H1 (cell line): ENCODE results near the gene CTAGE15.
"Not testable (repeated sequence)": the region's sequence is repeated elsewhere in the genome, so short reads cannot be mapped to it uniquely, and the experiment has no call there.

Experiments used
- EGR1 ChIP-seq: IDR thresholded peaks from 2 replicates; pipeline ENCODE4 v1.6.1; 2011; ENCODE audit warnings: low read depth, low read length, borderline replicate concordance
- EP300 ChIP-seq, 2 experiments: IDR thresholded peaks; 1 replicate in 1 of 2; 2 replicates in 1 of 2; pipeline ENCODE4 v1.6.1; 2011 to 2012; ENCODE audit warnings: low read depth in 2 of 2, low read length in 2 of 2, mild to moderate bottlenecking in 2 of 2, borderline replicate concordance in 1 of 2, inconsistent platforms in 1 of 2, moderate library complexity in 1 of 2
- EZH2 ChIP-seq: fragments of 200-600 bp; sonication (generic); IDR thresholded peaks from 2 replicates; pipeline ENCODE4 v1.7.1; 2012; ENCODE audit warnings: low read depth, mild to moderate bottlenecking, moderate library complexity, low read length, inconsistent platforms; ENCODE audit not compliant: severe bottlenecking
- GTF2F1 ChIP-seq: IDR thresholded peaks from 2 replicates; pipeline ENCODE4 v1.6.1; 2012; ENCODE audit warnings: low read depth, low read length, improper control_type of control experiment, borderline replicate concordance
- KDM1A ChIP-seq: fragments of 200-600, 300-600 bp; sonication (generic); IDR thresholded peaks from 2 replicates; pipeline ENCODE4 v1.7.1; 2016; ENCODE audit warnings: mild to moderate bottlenecking, low read length, borderline replicate concordance
- MAFK ChIP-seq: IDR thresholded peaks from 2 replicates; pipeline ENCODE4 v1.6.1; 2012; ENCODE audit warnings: low read depth, mild to moderate bottlenecking, improper control_type of control experiment, low read length
- NANOG ChIP-seq: IDR thresholded peaks from 2 replicates; pipeline ENCODE4 v1.6.1; 2011; ENCODE audit warnings: low read length, low read depth, mild to moderate bottlenecking, inconsistent platforms; ENCODE audit not compliant: insufficient read depth, poor library complexity, severe bottlenecking
- POLR2A ChIP-seq, 2 experiments: IDR thresholded peaks; 1 replicate in 1 of 2; 2 replicates in 1 of 2; pipeline ENCODE4 v1.6.1; 2011; ENCODE audit warnings: low read depth in 2 of 2, low read length in 2 of 2, mild to moderate bottlenecking in 2 of 2; ENCODE audit errors: control extremely low read depth in 1 of 2
- SUZ12 ChIP-seq: fragments of 200-600 bp; sonication (generic); IDR thresholded peaks from 2 replicates; pipeline ENCODE4 v1.6.1; 2012; ENCODE audit warnings: mild to moderate bottlenecking, inconsistent platforms, low read length, moderate library complexity, mixed read lengths
- TAF1 ChIP-seq: IDR thresholded peaks from 2 replicates; pipeline ENCODE4 v1.6.1; 2011; ENCODE audit warnings: mild to moderate bottlenecking, low read depth, low read length
- TF ChIP-seq, protein P1 (sequence below), 3 experiments: IDR thresholded peaks; 1 replicate in 2 of 3; 2 replicates in 1 of 3; pipeline versions ENCODE4 v1.5.1 to v1.6.1; 2011; ENCODE audit warnings: low read length in 3 of 3, mild to moderate bottlenecking in 3 of 3, inconsistent platforms in 2 of 3, low read depth in 1 of 3, moderate library complexity in 1 of 3; ENCODE audit not compliant: insufficient read depth in 1 of 3; ENCODE audit errors: control extremely low read depth in 1 of 3
- TF ChIP-seq, protein P2 (sequence below): IDR thresholded peaks from 2 replicates; pipeline ENCODE4 v1.6.1; 2011; ENCODE audit warnings: low read depth, mild to moderate bottlenecking, low read length; ENCODE audit not compliant: insufficient read depth

DNA sequence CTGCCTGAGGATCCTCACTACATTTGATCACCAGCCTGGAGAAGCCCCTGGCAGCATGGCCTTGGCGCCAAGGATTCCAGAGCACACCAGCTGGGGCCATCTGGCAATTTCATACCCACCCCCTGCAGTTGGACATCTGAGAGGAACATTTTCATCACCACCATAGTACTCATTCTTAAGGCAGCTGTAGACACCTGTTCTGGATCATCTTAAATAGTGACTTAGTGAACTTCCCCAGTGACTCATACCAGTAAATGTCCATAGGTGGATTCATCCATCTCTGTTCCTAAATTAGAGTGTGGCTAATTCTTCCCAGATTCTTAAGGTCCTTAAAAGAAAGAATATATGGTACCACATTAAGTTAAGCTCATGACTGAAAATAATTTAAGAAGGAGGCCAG is 45.6 kb downstream of the CTAGE15 start:
- TF ChIP-seq, protein P1, sequence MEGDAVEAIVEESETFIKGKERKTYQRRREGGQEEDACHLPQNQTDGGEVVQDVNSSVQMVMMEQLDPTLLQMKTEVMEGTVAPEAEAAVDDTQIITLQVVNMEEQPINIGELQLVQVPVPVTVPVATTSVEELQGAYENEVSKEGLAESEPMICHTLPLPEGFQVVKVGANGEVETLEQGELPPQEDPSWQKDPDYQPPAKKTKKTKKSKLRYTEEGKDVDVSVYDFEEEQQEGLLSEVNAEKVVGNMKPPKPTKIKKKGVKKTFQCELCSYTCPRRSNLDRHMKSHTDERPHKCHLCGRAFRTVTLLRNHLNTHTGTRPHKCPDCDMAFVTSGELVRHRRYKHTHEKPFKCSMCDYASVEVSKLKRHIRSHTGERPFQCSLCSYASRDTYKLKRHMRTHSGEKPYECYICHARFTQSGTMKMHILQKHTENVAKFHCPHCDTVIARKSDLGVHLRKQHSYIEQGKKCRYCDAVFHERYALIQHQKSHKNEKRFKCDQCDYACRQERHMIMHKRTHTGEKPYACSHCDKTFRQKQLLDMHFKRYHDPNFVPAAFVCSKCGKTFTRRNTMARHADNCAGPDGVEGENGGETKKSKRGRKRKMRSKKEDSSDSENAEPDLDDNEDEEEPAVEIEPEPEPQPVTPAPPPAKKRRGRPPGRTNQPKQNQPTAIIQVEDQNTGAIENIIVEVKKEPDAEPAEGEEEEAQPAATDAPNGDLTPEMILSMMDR (IDR thresholded peaks at IDR 0.05; ENCODE audit: control extremely low read depth in 1 of 3, insufficient read depth in 1 of 3, low read depth in 1 of 3, low read length in 3 of 3), result not testable (repeated sequence)
- TF ChIP-seq EP300 (IDR thresholded peaks at IDR 0.05; ENCODE audit: borderline replicate concordance in 1 of 2, low read depth in 2 of 2, low read length in 2 of 2); EZH2; GTF2F1; SUZ12; POLR2A (IDR thresholded peaks at IDR 0.05; ENCODE audit: control extremely low read depth in 1 of 2, low read depth in 2 of 2, low read length in 2 of 2); MAFK; EGR1; NANOG; TAF1; KDM1A: not testable (repeated sequence)
- TF ChIP-seq, protein P2, sequence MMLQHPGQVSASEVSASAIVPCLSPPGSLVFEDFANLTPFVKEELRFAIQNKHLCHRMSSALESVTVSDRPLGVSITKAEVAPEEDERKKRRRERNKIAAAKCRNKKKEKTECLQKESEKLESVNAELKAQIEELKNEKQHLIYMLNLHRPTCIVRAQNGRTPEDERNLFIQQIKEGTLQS, result not testable (repeated sequence)
